Peyer's patch (tissue), 4 donors: ENCODE results near the gene TLK1.

Source experiments
- CTCF ChIP-seq, 6 experiments: fragments of 450-650 bp in 4 of 6; fragments of 200-600 bp in 2 of 6; sonication (generic) in 1 of 6; IDR thresholded peaks; one replicate each; pipeline ENCODE4 v1.5.1; 2017 to 2019; ENCODE audit warnings: antibody characterized with exemption in 6 of 6, mild to moderate bottlenecking in 3 of 6, moderate library complexity in 1 of 6
- POLR2A ChIP-seq, 2 donors: fragments of 450-650 bp; IDR thresholded peaks; one replicate each; pipeline ENCODE4 v1.5.1; 2017; ENCODE audit warnings: antibody characterized with exemption in 2 of 2, mild to moderate bottlenecking in 2 of 2, moderate library complexity in 2 of 2

- no peak for TF ChIP-seq CTCF (IDR thresholded peaks at IDR 0.05)
- TF ChIP-seq POLR2A (IDR thresholded peaks at IDR 0.05), result no peak
These were observed 77.2 kb downstream of the TLK1 start for GRCh38 chr2:171083451-171083850.
